ENCODE data around the gene ZNF286A. TPM values are rescaled to one million over a fixed set of nuclear protein-coding genes. Genes with fewer than 3 reads are reported as not detected.
A peak's percentile ranks its signal among the peaks of the same experiment; 100 is the strongest.
"Not testable (repeated sequence)": the region's sequence is repeated elsewhere in the genome, so short reads cannot be mapped to it uniquely, and the experiment has no call there.

Gene ZNF286A
- total and polyA plus RNA-seq, 4 donors: 38.6 to 56.8 (median 39.5) TPM

- no peak overlapping the region for H3K4me3 ChIP-seq (ENCODE audit: low read depth, low read length)
- peaks cover 18% of the 10 kb centered on the region for H3K4me1 ChIP-seq (ENCODE audit: control insufficient read depth, insufficient read depth, low read length)
- no peak for DNase-seq (ENCODE audit: low read depth in 4 of 6, low spot score in 6 of 6)
- H3K27me3 ChIP-seq (ENCODE audit: control insufficient read depth, insufficient read depth, low read length): no peaks in the 10 kb centered on the region
- 89% methylated on average over 6 of the region's 6 CpGs for WGBS (ENCODE audit: insufficient coverage)
- peaks cover 3% of the 10 kb centered on the region for H3K36me3 ChIP-seq (ENCODE audit: control insufficient read depth, insufficient read depth, low read length)
- no peak overlapping the region for H3K27ac ChIP-seq (ENCODE audit: low read depth, low read length)
- H3K9me3 ChIP-seq (ENCODE audit: control insufficient read depth, insufficient read depth, low read length): no peaks in the 10 kb centered on the region
These were observed 40.3 kb upstream of the ZNF286A start for GRCh38 chr17:15659236-15659635.

- Histone ChIP-seq H3K36me3 (ENCODE audit: control insufficient read depth, insufficient read depth, low read length) (peaks cover 5% of the 10 kb centered on the region), H3K9me3 (ENCODE audit: control insufficient read depth, insufficient read depth, low read length) (no peaks in the 10 kb centered on the region), H3K27me3 (ENCODE audit: control insufficient read depth, insufficient read depth, low read length) (no peaks in the 10 kb centered on the region), H3K4me1 (ENCODE audit: control insufficient read depth, insufficient read depth, low read length) (peaks cover 18% of the 10 kb centered on the region), H3K27ac (ENCODE audit: low read depth, low read length) (no peak overlapping the region), H3K4me3 (ENCODE audit: low read depth, low read length) (no peak overlapping the region)
- WGBS (ENCODE audit: insufficient coverage): 41% methylated on average over 2 of the region's 4 CpGs
- DNase-seq (ENCODE audit: low read depth in 4 of 6, low spot score in 6 of 6): no peak
These were observed 39.9 kb upstream of the ZNF286A start for GRCh38 chr17:15659663-15660062.

- Histone ChIP-seq H3K4me3 (ENCODE audit: low read depth, low read length) (no peak overlapping the region), H3K4me1 (ENCODE audit: control insufficient read depth, insufficient read depth, low read length) (peaks cover 18% of the 10 kb centered on the region), H3K27ac (ENCODE audit: low read depth, low read length) (no peak overlapping the region), H3K36me3 (ENCODE audit: control insufficient read depth, insufficient read depth, low read length) (peaks cover 7% of the 10 kb centered on the region), H3K9me3 (ENCODE audit: control insufficient read depth, insufficient read depth, low read length) (no peaks in the 10 kb centered on the region), H3K27me3 (ENCODE audit: control insufficient read depth, insufficient read depth, low read length) (no peaks in the 10 kb centered on the region)
- DNase-seq (ENCODE audit: low read depth in 4 of 6, low spot score in 6 of 6): peak in 1 of 6 donors; percentile 29
- 71% methylated on average over 3 of the region's 3 CpGs for WGBS (ENCODE audit: insufficient coverage)
These were observed 39.5 kb upstream of the ZNF286A start for GRCh38 chr17:15660077-15660476.

- Histone ChIP-seq H3K27me3 (ENCODE audit: control insufficient read depth, insufficient read depth, low read length) (no peaks in the 10 kb centered on the region), H3K4me1 (ENCODE audit: control insufficient read depth, insufficient read depth, low read length) (peaks cover 11% of the 10 kb centered on the region), H3K4me3 (ENCODE audit: low read depth, low read length) (no peak overlapping the region), H3K9me3 (ENCODE audit: control insufficient read depth, insufficient read depth, low read length) (no peaks in the 10 kb centered on the region), H3K27ac (ENCODE audit: low read depth, low read length) (no peak overlapping the region), H3K36me3 (ENCODE audit: control insufficient read depth, insufficient read depth, low read length) (peaks cover 8% of the 10 kb centered on the region)
- 74% methylated on average over 3 of the region's 3 CpGs for WGBS (ENCODE audit: insufficient coverage)
- DNase-seq (ENCODE audit: low read depth in 4 of 6, low spot score in 6 of 6): no peak
These were observed 36.9 kb upstream of the ZNF286A start for GRCh38 chr17:15662681-15663080.

GRCh38 chr17:15663176-15663575 lies 36.4 kb upstream of the ZNF286A start:
- Histone ChIP-seq H3K27me3 (ENCODE audit: control insufficient read depth, insufficient read depth, low read length) (no peaks in the 10 kb centered on the region), H3K4me1 (ENCODE audit: control insufficient read depth, insufficient read depth, low read length) (peaks cover 11% of the 10 kb centered on the region), H3K4me3 (ENCODE audit: low read depth, low read length) (no peak overlapping the region), H3K9me3 (ENCODE audit: control insufficient read depth, insufficient read depth, low read length) (no peaks in the 10 kb centered on the region), H3K36me3 (ENCODE audit: control insufficient read depth, insufficient read depth, low read length) (peaks cover 8% of the 10 kb centered on the region), H3K27ac (ENCODE audit: low read depth, low read length) (no peak overlapping the region)
- 84% methylated on average over 3 of the region's 6 CpGs for WGBS (ENCODE audit: insufficient coverage)
- DNase-seq (ENCODE audit: low read depth in 4 of 6, low spot score in 6 of 6): no peak

- Histone ChIP-seq H3K27ac (ENCODE audit: low read depth, low read length) (no peak overlapping the region), H3K27me3 (ENCODE audit: control insufficient read depth, insufficient read depth, low read length) (no peaks in the 10 kb centered on the region), H3K9me3 (ENCODE audit: control insufficient read depth, insufficient read depth, low read length) (no peaks in the 10 kb centered on the region), H3K4me3 (ENCODE audit: low read depth, low read length) (no peak overlapping the region), H3K36me3 (ENCODE audit: control insufficient read depth, insufficient read depth, low read length) (peaks cover 8% of the 10 kb centered on the region), H3K4me1 (ENCODE audit: control insufficient read depth, insufficient read depth, low read length) (peaks cover 11% of the 10 kb centered on the region)
- WGBS (ENCODE audit: insufficient coverage): 88% methylated on average over 3 of the region's 5 CpGs
- DNase-seq (ENCODE audit: low read depth in 4 of 6, low spot score in 6 of 6): no peak
These were observed 35.9 kb upstream of the ZNF286A start for GRCh38 chr17:15663691-15664090.

- not testable (repeated sequence) for DNase-seq (ENCODE audit: low read depth in 4 of 6, low spot score in 6 of 6)
- WGBS (ENCODE audit: insufficient coverage): no CpG with 5 or more reads among the region's 5 CpGs
These were observed 30.0 kb upstream of the ZNF286A start for GRCh38 chr17:15669526-15669925.

GRCh38 chr17:15674640-15675039 lies 24.9 kb upstream of the ZNF286A start:
- not testable (repeated sequence) for H3K4me1 ChIP-seq (ENCODE audit: control insufficient read depth, insufficient read depth, low read length); DNase-seq (ENCODE audit: low read depth in 4 of 6, low spot score in 6 of 6)
- WGBS (ENCODE audit: insufficient coverage): no CpG with 5 or more reads among the region's 1 CpG

More at GRCh38 chr17:15669526-15669925, 30.0 kb upstream of the ZNF286A start:
- not testable (repeated sequence) for H3K9me3 ChIP-seq (ENCODE audit: control insufficient read depth, insufficient read depth, low read length); H3K27ac ChIP-seq (ENCODE audit: low read depth, low read length); H3K4me1 ChIP-seq (ENCODE audit: control insufficient read depth, insufficient read depth, low read length); H3K4me3 ChIP-seq (ENCODE audit: low read depth, low read length); H3K36me3 ChIP-seq (ENCODE audit: control insufficient read depth, insufficient read depth, low read length); H3K27me3 ChIP-seq (ENCODE audit: control insufficient read depth, insufficient read depth, low read length)

GRCh38 chr17:15675991-15676390 lies 23.6 kb upstream of the ZNF286A start:
- not testable (repeated sequence) for H3K4me1 ChIP-seq (ENCODE audit: control insufficient read depth, insufficient read depth, low read length); DNase-seq (ENCODE audit: low read depth in 4 of 6, low spot score in 6 of 6); H3K27me3 ChIP-seq (ENCODE audit: control insufficient read depth, insufficient read depth, low read length); H3K4me3 ChIP-seq (ENCODE audit: low read depth, low read length); H3K27ac ChIP-seq (ENCODE audit: low read depth, low read length); H3K36me3 ChIP-seq (ENCODE audit: control insufficient read depth, insufficient read depth, low read length); H3K9me3 ChIP-seq (ENCODE audit: control insufficient read depth, insufficient read depth, low read length)
- 71% methylated on average over 1 of the region's 6 CpGs for WGBS (ENCODE audit: insufficient coverage)

More at GRCh38 chr17:15674640-15675039, 24.9 kb upstream of the ZNF286A start:
- H3K27me3 ChIP-seq (ENCODE audit: control insufficient read depth, insufficient read depth, low read length); H3K9me3 ChIP-seq (ENCODE audit: control insufficient read depth, insufficient read depth, low read length); H3K36me3 ChIP-seq (ENCODE audit: control insufficient read depth, insufficient read depth, low read length); H3K27ac ChIP-seq (ENCODE audit: low read depth, low read length); H3K4me3 ChIP-seq (ENCODE audit: low read depth, low read length): not testable (repeated sequence)

GRCh38 chr17:15683135-15683534 lies 16.4 kb upstream of the ZNF286A start:
- not testable (repeated sequence) for H3K27me3 ChIP-seq (ENCODE audit: control insufficient read depth, insufficient read depth, low read length); H3K4me3 ChIP-seq (ENCODE audit: low read depth, low read length); DNase-seq (ENCODE audit: low read depth in 4 of 6, low spot score in 6 of 6); H3K36me3 ChIP-seq (ENCODE audit: control insufficient read depth, insufficient read depth, low read length); H3K4me1 ChIP-seq (ENCODE audit: control insufficient read depth, insufficient read depth, low read length); H3K27ac ChIP-seq (ENCODE audit: low read depth, low read length); H3K9me3 ChIP-seq (ENCODE audit: control insufficient read depth, insufficient read depth, low read length)
- WGBS (ENCODE audit: insufficient coverage): 100% methylated on average over 1 of the region's 3 CpGs
